ENCODE data around the gene PDE7B. TPM values are rescaled to one million over a fixed set of nuclear protein-coding genes. Genes with fewer than 3 reads are reported as not detected.

Gene PDE7B
- polyA plus RNA-seq, 1 of the 3 experiments (the other 2 are of a cell fraction): 1.9 TPM

- no peaks in the 10 kb centered on the region for H3K9me2 ChIP-seq
- H3K4me2 ChIP-seq: no peak overlapping the region
- ChIA-PET CTCF (no interaction called here), POLR2A (no interaction called here)
- WGBS (ENCODE audit: low lambda C conversion rate): 92% methylated on average over 5 of the region's 5 CpGs
- no peak overlapping the region for H3K27ac ChIP-seq (ENCODE audit: low read depth in 2 of 2, low read length in 1 of 2)
- H3K27me3 ChIP-seq (ENCODE audit: insufficient read depth): no peaks in the 10 kb centered on the region
- no peak overlapping the region for H2AFZ ChIP-seq (ENCODE audit: low read depth)
- TF ChIP-seq FOXM1 (IDR thresholded peaks at IDR 0.05; ENCODE audit: low read depth): no peak
- TF ChIP-seq RAD21 (IDR thresholded peaks at IDR 0.05; ENCODE audit: low read length): no peak
- TF ChIP-seq EZH2phosphoT487 (IDR thresholded peaks at IDR 0.05; ENCODE audit: borderline replicate concordance, low read depth): no peak
- TF ChIP-seq USF1 (IDR thresholded peaks at IDR 0.05; ENCODE audit: borderline replicate concordance, low read depth): no peak
- TF ChIP-seq RXRA (IDR thresholded peaks at IDR 0.05; ENCODE audit: borderline replicate concordance, low read depth): no peak
- no peak for TF ChIP-seq FOXJ3 (CRISPR knock-in tag; IDR thresholded peaks at IDR 0.05)
- no peak for TF ChIP-seq ZBTB33 (IDR thresholded peaks at IDR 0.05; ENCODE audit: borderline replicate concordance, low read depth)
- no peak for TF ChIP-seq IRF3 (IDR thresholded peaks at IDR 0.05; ENCODE audit: low read depth, low read length)
- TF ChIP-seq YY1 (IDR thresholded peaks at IDR 0.05; ENCODE audit: low read depth): no peak
- no peak for TF ChIP-seq MXI1 (IDR thresholded peaks at IDR 0.05; ENCODE audit: low read depth, low read length)
- no peak for TF ChIP-seq REST (IDR thresholded peaks at IDR 0.05; ENCODE audit: low read depth, low read length)
- TF ChIP-seq MAX (IDR thresholded peaks at IDR 0.05; ENCODE audit: low read depth): no peak
- TF ChIP-seq RFX5 (IDR thresholded peaks at IDR 0.05; ENCODE audit: low read length): no peak
- no peak for TF ChIP-seq FOSL2 (IDR thresholded peaks at IDR 0.05; ENCODE audit: borderline replicate concordance, low read depth)
- no peaks in the 10 kb centered on the region for H3K79me2 ChIP-seq (ENCODE audit: insufficient read depth)
- no peaks in the 10 kb centered on the region for H3K4me1 ChIP-seq (ENCODE audit: control insufficient read depth in 1 of 2, insufficient read depth in 2 of 2, low read depth in 1 of 2, low read length in 1 of 2)
- no peaks in the 10 kb centered on the region for H3K9me3 ChIP-seq
- H3K36me3 ChIP-seq (replicated peaks in 1 of 2; ENCODE audit: control insufficient read depth in 1 of 2, insufficient read depth in 2 of 2, low read length in 1 of 2): no peaks in the 10 kb centered on the region
- H4K20me1 ChIP-seq (ENCODE audit: insufficient read depth): no peaks in the 10 kb centered on the region
- no peaks in the 10 kb centered on the region for H3F3A ChIP-seq (replicated peaks; ENCODE audit: insufficient read depth)
- no peak overlapping the region for H3K4me3 ChIP-seq (ENCODE audit: low read depth in 2 of 2, low read length in 1 of 2)
- H3K9ac ChIP-seq: no peak overlapping the region
- no peak for DNase-seq
Observed at GRCh38 chr6:135830452-135830881, 21.0 kb upstream of the PDE7B start.

All from SK-N-SH (cell line).